Lower leg skin (tissue), 3 donors: ENCODE measurements around the gene OR2F2.

Experiments
- CTCF ChIP-seq, 3 donors: fragments of 450-650 bp; IDR thresholded peaks; one replicate each; pipeline ENCODE4 v1.5.1; 2016; ENCODE audit warnings: antibody characterized with exemption in 3 of 3, mild to moderate bottlenecking in 3 of 3, moderate library complexity in 2 of 3
- POLR2A ChIP-seq, 2 donors: fragments of 450-650 bp; IDR thresholded peaks; one replicate each; pipeline ENCODE4 v1.6.1; 2016 to 2017; ENCODE audit warnings: antibody characterized with exemption in 2 of 2, mild to moderate bottlenecking in 1 of 2, moderate library complexity in 1 of 2

GRCh38 chr7:143947111-143947510 lies 12.1 kb downstream of the OR2F2 start:
- TF ChIP-seq CTCF (IDR thresholded peaks at IDR 0.05) (no peak), POLR2A (IDR thresholded peaks at IDR 0.05) (no peak)
